HCT116 (cell line): ENCODE results near the gene USP28. TPM values are rescaled to one million over a fixed set of nuclear protein-coding genes. Genes with fewer than 3 reads are reported as not detected.

Experiments used
- ATAC-seq: fragments of 200-7000 bp; cut with Tn5 transposase; 2 replicates; pipeline ENCODE4 v1.9.1; 2020; ENCODE audit warnings: mild to moderate bottlenecking, moderate library complexity
- BruUV-seq: library from RNA; stranded (reverse); fragments of 400-500 nt; replicated peaks from 2 replicates; lab custom pipeline; 2021; lab: Mats Ljungman, UMichigan
- CTCF ChIA-PET: fragments of 300-600 bp; sonication (Branson Sonifier 250); formaldehyde crosslinking; loops from one replicate; lab custom pipeline; 2021; ENCODE audit warnings: antibody characterized with exemption; lab: Charles Lee
- POLR2A ChIA-PET: fragments of 300-600, 350-600 bp; sonication (Branson Sonifier 250); formaldehyde crosslinking; loops from one replicate; lab custom pipeline; 2021; ENCODE audit warnings: antibody characterized with exemption; lab: Charles Lee
- RAD21 ChIA-PET, 2 experiments: fragments of 300-600 bp; sonication (Branson Sonifier 250); formaldehyde crosslinking; loops; one replicate each; lab custom pipeline; 2023; ENCODE audit warnings: low total read pairs in 2 of 2; ENCODE audit not compliant: uncharacterized antibody in 2 of 2, unreplicated experiment in 2 of 2, low non-redundant PET in 1 of 2; lab: Charles Lee
- DNase-seq: peaks from one replicate; pipeline ENCODE4 v3.0.0-alpha.2; 2010; ENCODE audit warnings: low read depth, low spot score
- H2AFZ ChIP-seq: fragments of 200-600 bp; shearing (Covaris generic), sonication (generic); 2 replicates; pipeline ENCODE4 v1.6.1; 2017; ENCODE audit warnings: low read depth, mixed run types, mixed read lengths, antibody characterized with exemption, low read length; ENCODE audit not compliant: poor library complexity, severe bottlenecking
- H3K27ac ChIP-seq: 2 replicates; pipeline ENCODE4 v1.5.1; 2012; ENCODE audit warnings: low read depth, low read length
- H3K27me3 ChIP-seq: fragments of 200-600 bp; sonication (generic); 2 replicates; pipeline ENCODE4 v1.6.1; 2016; ENCODE audit warnings: mixed run types, low read length, mixed read lengths; ENCODE audit not compliant: insufficient read depth
- H3K36me3 ChIP-seq, 2 experiments: fragments of 200-500 bp in 1 of 2; fragments of 200-600 bp in 1 of 2; sonication (Bioruptor generic) in 1 of 2; sonication (generic) in 1 of 2; 2 replicates each; pipeline versions ENCODE4 v1.5.1 to v1.6.1; 2014 to 2016; ENCODE audit warnings: low read length in 2 of 2, inconsistent platforms in 1 of 2, mixed read lengths in 1 of 2, mixed run types in 1 of 2; ENCODE audit not compliant: insufficient read depth in 2 of 2, control insufficient read depth in 1 of 2
- H3K4me1 ChIP-seq, 2 experiments: fragments of 200-600 bp in 1 of 2; sonication (generic) in 1 of 2; 2 replicates each; pipeline versions ENCODE4 v1.5.1 to v1.6.1; 2012 to 2017; ENCODE audit warnings: low read length in 2 of 2, inconsistent platforms in 1 of 2, mild to moderate bottlenecking in 1 of 2, mixed read lengths in 1 of 2, mixed run types in 1 of 2, moderate library complexity in 1 of 2; ENCODE audit not compliant: insufficient read depth in 2 of 2, control insufficient read depth in 1 of 2
- H3K4me2 ChIP-seq: fragments of 200-600 bp; sonication (generic); 2 replicates; pipeline ENCODE4 v1.6.1; 2017; ENCODE audit warnings: mixed run types, low read length, mixed read lengths
- H3K4me3 ChIP-seq, 2 experiments: fragments of 200-600 bp in 1 of 2; sonication (generic) in 1 of 2; replicated peaks in 1 of 2; 2 replicates each; pipeline ENCODE4 v1.5.1; 2011 to 2016; ENCODE audit warnings: low read length in 2 of 2, control low read depth in 1 of 2, low read depth in 1 of 2, mild to moderate bottlenecking in 1 of 2, mixed read lengths in 1 of 2, mixed run types in 1 of 2
- H3K79me2 ChIP-seq: fragments of 200-600 bp; sonication (generic); 2 replicates; pipeline ENCODE4 v1.6.1; 2017; ENCODE audit warnings: mild to moderate bottlenecking, mixed run types, low read length, moderate library complexity, mixed read lengths; ENCODE audit not compliant: insufficient read depth
- H3K9ac ChIP-seq: fragments of 200-600 bp; sonication (generic); 2 replicates; pipeline ENCODE4 v1.6.1; 2016; ENCODE audit warnings: low read length, mixed read lengths
- H3K9me2 ChIP-seq: fragments of 200-600 bp; sonication (generic), shearing (Covaris generic); 2 replicates; pipeline ENCODE4 v1.6.1; 2017; ENCODE audit warnings: mixed run types, mild to moderate bottlenecking, moderate library complexity; ENCODE audit not compliant: insufficient read depth
- H3K9me3 ChIP-seq, 2 experiments: fragments of 200-500 bp in 1 of 2; fragments of 200-600 bp in 1 of 2; sonication (Bioruptor generic) in 1 of 2; sonication (generic) in 1 of 2; 2 replicates each; pipeline ENCODE4 v1.6.1; 2014 to 2017; ENCODE audit warnings: low read length in 2 of 2, mixed read lengths in 2 of 2, inconsistent platforms in 1 of 2, low read depth in 1 of 2, mild to moderate bottlenecking in 1 of 2, mixed run types in 1 of 2, moderate library complexity in 1 of 2; ENCODE audit not compliant: control insufficient read depth in 1 of 2, insufficient read depth in 1 of 2
- H4K20me1 ChIP-seq: fragments of 200-600 bp; sonication (generic), shearing (Covaris generic); 2 replicates; pipeline ENCODE4 v1.6.1; 2017; ENCODE audit warnings: mixed run types, mild to moderate bottlenecking, moderate library complexity; ENCODE audit not compliant: insufficient read depth
- EGR1 ChIP-seq: IDR thresholded peaks from 2 replicates; pipeline ENCODE4 v1.6.1; 2012; ENCODE audit warnings: low read depth
- ELF1 ChIP-seq: IDR thresholded peaks from 2 replicates; pipeline ENCODE4 v1.6.1; 2012; ENCODE audit warnings: low read depth, borderline replicate concordance
- EZH2 ChIP-seq: fragments of 200-600 bp; sonication (generic); IDR thresholded peaks from 2 replicates; pipeline ENCODE4 v1.6.1; 2017; ENCODE audit warnings: antibody characterized with exemption, mixed run types
- EZH2phosphoT487 ChIP-seq: fragments of 200-600 bp; IDR thresholded peaks from 2 replicates; pipeline ENCODE4 v1.6.1; 2018; ENCODE audit warnings: antibody characterized with exemption, borderline replicate concordance
- FOSL1 ChIP-seq: IDR thresholded peaks from 2 replicates; pipeline ENCODE4 v1.6.1; 2012; ENCODE audit warnings: low read depth
- JUND ChIP-seq: IDR thresholded peaks from 2 replicates; pipeline ENCODE4 v1.6.1; 2012
- POLR2AphosphoS5 ChIP-seq: IDR thresholded peaks from 2 replicates; pipeline ENCODE4 v1.6.1; 2011; ENCODE audit warnings: mild to moderate bottlenecking, low read depth, low read length, moderate library complexity
- SIN3A ChIP-seq: IDR thresholded peaks from 2 replicates; pipeline ENCODE4 v1.6.1; 2012; ENCODE audit warnings: low read depth
- SP1 ChIP-seq: IDR thresholded peaks from 2 replicates; pipeline ENCODE4 v1.6.1; 2012; ENCODE audit warnings: low read depth
- TCF7L2 ChIP-seq: IDR thresholded peaks from 2 replicates; pipeline ENCODE4 v1.7.0; 2011; ENCODE audit warnings: borderline replicate concordance, inconsistent platforms; ENCODE audit not compliant: insufficient read depth, insufficient read length; ENCODE audit errors: extremely low read depth
- ZFX ChIP-seq: fragments of 450-650 bp; IDR thresholded peaks from 2 replicates; pipeline ENCODE4 v1.6.1; 2017
- intact Hi-C: fragments of 100-400 bp; cut with micrococcal nuclease; formaldehyde crosslinking; loops from 2 replicates; pipeline ENCODE4 v1.10.0; 2022
- total RNA-seq: library from RNA; stranded (reverse); gene quantifications from one replicate; pipeline ENCODE4 v1.2.1, GENCODE V29; 2021; ENCODE audit not compliant: unreplicated experiment
- TF ChIP-seq, protein P1 (sequence below), 3 experiments: fragments of 200-600 bp in 1 of 3; sonication (generic) in 1 of 3; IDR thresholded peaks in 2 of 3; conservative IDR thresholded peaks in 1 of 3; 2 replicates each; pipeline ENCODE4 v1.5.1; 2012 to 2017; ENCODE audit warnings: low read depth in 2 of 3, low read length in 2 of 3, antibody characterized with exemption in 1 of 3, borderline replicate concordance in 1 of 3, control low read depth in 1 of 3, mild to moderate bottlenecking in 1 of 3, mixed read lengths in 1 of 3, mixed run types in 1 of 3, moderate library complexity in 1 of 3; ENCODE audit not compliant: insufficient read depth in 1 of 3
- TF ChIP-seq, protein P2 (sequence below): IDR thresholded peaks from 2 replicates; pipeline ENCODE4 v1.6.1; 2012
- TF ChIP-seq, protein P3 (sequence below): IDR thresholded peaks from 2 replicates; pipeline ENCODE4 v1.6.1; 2011; ENCODE audit warnings: mild to moderate bottlenecking, low read length, moderate library complexity; ENCODE audit not compliant: insufficient replicate concordance; ENCODE audit errors: extremely low read depth

USP28 gene
- total RNA-seq, 1 experiment from 2014 or later: 23.5 TPM

DNA sequence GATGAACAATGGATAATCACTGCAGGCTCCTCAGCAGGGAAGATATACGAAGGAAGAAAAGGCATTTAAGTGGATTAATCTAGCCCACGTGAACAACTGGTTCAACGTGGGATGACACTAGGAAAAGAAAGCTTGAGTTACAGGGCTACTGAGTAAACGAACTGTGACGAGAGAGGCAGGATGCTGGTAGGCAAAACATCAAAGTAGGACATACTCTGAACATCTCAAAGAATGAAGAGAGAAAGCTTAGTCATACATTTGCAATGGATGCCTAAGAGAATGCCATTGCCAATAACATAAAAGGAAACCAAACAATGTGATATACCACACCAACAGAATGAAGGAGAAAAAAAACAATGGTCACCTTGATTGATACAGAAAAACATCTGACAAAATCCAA lies 12.9 kb downstream of the USP28 start:
- H4K20me1 ChIP-seq: no peaks in the 10 kb centered on the region
- no peak overlapping the region for H3K9ac ChIP-seq
- no TSS peak for BruUV-seq
- peaks cover 57% of the 10 kb centered on the region for H3K79me2 ChIP-seq
- DNase-seq: no peak
- H3K27ac ChIP-seq: no peak overlapping the region
- H3K4me2 ChIP-seq: peak overlapping the region; percentile 42
- peak; percentile 59 for ATAC-seq
- H3K9me3 ChIP-seq: no peaks in the 10 kb centered on the region
- TF ChIP-seq EZH2 (no peak), ZFX (no peak)
- no peak overlapping the region for H2AFZ ChIP-seq
- ChIA-PET CTCF (no interaction called here), RAD21 (no interaction called here), POLR2A (no interaction called here)
- intact Hi-C loops: no loop called here
- H3K9me2 ChIP-seq: no peaks in the 10 kb centered on the region
- no peaks in the 10 kb centered on the region for H3K36me3 ChIP-seq
- H3K4me1 ChIP-seq: peaks cover 2 to 9% of the 10 kb centered on the region in 2 experiments; a peak in 3 of 4 replicates
- H3K27me3 ChIP-seq: no peaks in the 10 kb centered on the region
- no peak overlapping the region for H3K4me3 ChIP-seq

DNA sequence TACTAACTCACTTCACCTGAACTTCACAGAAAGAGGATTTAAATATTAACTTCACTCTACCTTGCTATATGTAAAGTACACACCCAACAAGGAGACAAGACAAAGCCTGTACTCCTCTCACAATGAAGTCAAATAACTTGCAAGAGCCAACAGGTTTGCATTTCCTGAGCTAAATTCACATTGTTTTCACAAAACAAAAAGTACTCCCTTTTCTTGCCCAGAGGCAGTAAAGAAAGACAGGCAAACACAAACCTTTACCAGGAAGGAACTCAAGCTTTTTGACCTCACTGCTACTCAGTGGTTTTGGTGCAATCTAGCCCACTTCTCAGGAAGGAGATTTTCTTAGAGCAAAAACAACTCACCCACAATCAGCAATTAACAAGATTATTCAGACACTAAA lies 15.7 kb downstream of the USP28 start:
- no peak for DNase-seq
- Histone ChIP-seq H4K20me1 (no peaks in the 10 kb centered on the region), H3K36me3 (no peaks in the 10 kb centered on the region), H3K27ac (no peak overlapping the region), H3K79me2 (peaks cover 64% of the 10 kb centered on the region), H3K9me2 (no peaks in the 10 kb centered on the region), H3K4me2 (no peak overlapping the region), H3K9ac (no peak overlapping the region), H3K4me1 (peaks cover 2 to 9% of the 10 kb centered on the region in 2 experiments; a peak in 3 of 4 replicates), H3K9me3 (no peaks in the 10 kb centered on the region), H3K27me3 (no peaks in the 10 kb centered on the region), H3K4me3 (no peak overlapping the region), H2AFZ (no peak overlapping the region)
- RAD21 ChIA-PET: no interaction called here
- intact Hi-C loops: no loop called here
- no peak for ATAC-seq
- BruUV-seq: no TSS peak
- CTCF ChIA-PET: no interaction called here
- POLR2A ChIA-PET: no interaction called here
- TF ChIP-seq JUND (no peak), EZH2phosphoT487 (no peak), POLR2AphosphoS5 (no peak), ELF1 (no peak), SP1 (no peak), TCF7L2 (no peak), EGR1 (no peak), SIN3A (no peak), FOSL1 (no peak)
- TF ChIP-seq, protein P1, sequence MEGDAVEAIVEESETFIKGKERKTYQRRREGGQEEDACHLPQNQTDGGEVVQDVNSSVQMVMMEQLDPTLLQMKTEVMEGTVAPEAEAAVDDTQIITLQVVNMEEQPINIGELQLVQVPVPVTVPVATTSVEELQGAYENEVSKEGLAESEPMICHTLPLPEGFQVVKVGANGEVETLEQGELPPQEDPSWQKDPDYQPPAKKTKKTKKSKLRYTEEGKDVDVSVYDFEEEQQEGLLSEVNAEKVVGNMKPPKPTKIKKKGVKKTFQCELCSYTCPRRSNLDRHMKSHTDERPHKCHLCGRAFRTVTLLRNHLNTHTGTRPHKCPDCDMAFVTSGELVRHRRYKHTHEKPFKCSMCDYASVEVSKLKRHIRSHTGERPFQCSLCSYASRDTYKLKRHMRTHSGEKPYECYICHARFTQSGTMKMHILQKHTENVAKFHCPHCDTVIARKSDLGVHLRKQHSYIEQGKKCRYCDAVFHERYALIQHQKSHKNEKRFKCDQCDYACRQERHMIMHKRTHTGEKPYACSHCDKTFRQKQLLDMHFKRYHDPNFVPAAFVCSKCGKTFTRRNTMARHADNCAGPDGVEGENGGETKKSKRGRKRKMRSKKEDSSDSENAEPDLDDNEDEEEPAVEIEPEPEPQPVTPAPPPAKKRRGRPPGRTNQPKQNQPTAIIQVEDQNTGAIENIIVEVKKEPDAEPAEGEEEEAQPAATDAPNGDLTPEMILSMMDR (IDR thresholded peaks at IDR 0.05 in 2 of 3, conservative IDR thresholded peaks at IDR 0.05 in 1 of 3; ENCODE audit: borderline replicate concordance in 1 of 3, insufficient read depth in 1 of 3, low read depth in 2 of 3, low read length in 2 of 3): no peak
- TF ChIP-seq, protein P2, sequence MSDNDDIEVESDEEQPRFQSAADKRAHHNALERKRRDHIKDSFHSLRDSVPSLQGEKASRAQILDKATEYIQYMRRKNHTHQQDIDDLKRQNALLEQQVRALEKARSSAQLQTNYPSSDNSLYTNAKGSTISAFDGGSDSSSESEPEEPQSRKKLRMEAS: no peak
- TF ChIP-seq, protein P3, sequence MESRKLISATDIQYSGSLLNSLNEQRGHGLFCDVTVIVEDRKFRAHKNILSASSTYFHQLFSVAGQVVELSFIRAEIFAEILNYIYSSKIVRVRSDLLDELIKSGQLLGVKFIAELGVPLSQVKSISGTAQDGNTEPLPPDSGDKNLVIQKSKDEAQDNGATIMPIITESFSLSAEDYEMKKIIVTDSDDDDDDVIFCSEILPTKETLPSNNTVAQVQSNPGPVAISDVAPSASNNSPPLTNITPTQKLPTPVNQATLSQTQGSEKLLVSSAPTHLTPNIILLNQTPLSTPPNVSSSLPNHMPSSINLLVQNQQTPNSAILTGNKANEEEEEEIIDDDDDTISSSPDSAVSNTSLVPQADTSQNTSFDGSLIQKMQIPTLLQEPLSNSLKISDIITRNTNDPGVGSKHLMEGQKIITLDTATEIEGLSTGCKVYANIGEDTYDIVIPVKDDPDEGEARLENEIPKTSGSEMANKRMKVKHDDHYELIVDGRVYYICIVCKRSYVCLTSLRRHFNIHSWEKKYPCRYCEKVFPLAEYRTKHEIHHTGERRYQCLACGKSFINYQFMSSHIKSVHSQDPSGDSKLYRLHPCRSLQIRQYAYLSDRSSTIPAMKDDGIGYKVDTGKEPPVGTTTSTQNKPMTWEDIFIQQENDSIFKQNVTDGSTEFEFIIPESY: no peak
